ENCODE results near the gene DOK4.

GRCh38 chr16:57517397-57518367 lies 31.4 kb upstream of the DOK4 start:
- TF ChIP-seq CTCF (IDR thresholded peaks at IDR 0.05) (no peak), POLR2A (IDR thresholded peaks at IDR 0.05) (no peak), POLR2AphosphoS5 (IDR thresholded peaks at IDR 0.05) (no peak), EP300 (IDR thresholded peaks at IDR 0.05; ENCODE audit: low read depth) (no peak)

Data from transverse colon (tissue), 4 donors.